Measurements from ENCODE around the gene HHAT.

HHAT gene

DNA sequence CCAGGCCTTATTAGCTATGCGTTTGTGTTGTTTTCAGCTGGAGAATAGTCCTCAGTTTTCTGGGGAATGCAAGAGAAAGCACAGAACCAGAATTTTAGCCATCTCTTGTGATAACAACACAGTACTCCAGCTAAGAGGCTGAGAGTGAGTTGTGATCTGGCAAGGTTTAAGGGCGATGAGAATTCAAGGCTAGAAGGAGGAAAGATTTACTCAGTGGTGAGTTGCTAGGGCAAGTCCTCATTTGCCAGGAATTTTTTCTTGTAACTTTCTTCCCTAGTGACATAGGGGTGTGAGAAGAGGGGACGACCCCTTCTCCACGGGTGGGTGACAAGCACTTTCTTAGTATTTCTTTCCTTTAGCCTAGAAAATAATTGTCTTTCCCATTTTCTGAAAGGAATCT, 53.2 kb downstream of the HHAT start:
- no peaks in the 10 kb centered on the region for H3K4me1 ChIP-seq (ENCODE audit: control insufficient read depth, low read depth, low read length)
- H2BK120ac ChIP-seq (ENCODE audit: low read depth, low read length), result no peak overlapping the region
- H3K27ac ChIP-seq (ENCODE audit: low read depth, low read length), result no peak overlapping the region
- H2AK5ac ChIP-seq (ENCODE audit: low read length), result no peak overlapping the region
- H3K79me1 ChIP-seq (ENCODE audit: low read length), result no peaks in the 10 kb centered on the region
- H4K5ac ChIP-seq (ENCODE audit: low read length), result no peak overlapping the region
- no peak overlapping the region for H3K56ac ChIP-seq (ENCODE audit: low read length)
- H3K18ac ChIP-seq (ENCODE audit: low read length), result no peak overlapping the region
- H3K27me3 ChIP-seq (ENCODE audit: insufficient read depth, low read length, poor library complexity), result no peaks in the 10 kb centered on the region
- no peak for DNase-seq
- no peak overlapping the region for H3K23ac ChIP-seq (ENCODE audit: low read length)
- no peaks in the 10 kb centered on the region for H3K36me3 ChIP-seq (ENCODE audit: control insufficient read depth, insufficient read depth, low read length)
- no peak overlapping the region for H3K4ac ChIP-seq (ENCODE audit: low read depth, low read length)
- H2BK5ac ChIP-seq (ENCODE audit: low read length), result no peak overlapping the region
- no peak overlapping the region for H4K8ac ChIP-seq (ENCODE audit: low read depth, low read length)
- H3K4me3 ChIP-seq (ENCODE audit: low read length), result no peak overlapping the region
- no CpG with 5 or more reads among the region's 4 CpGs for WGBS (ENCODE audit: extremely low coverage, insufficient coverage, low lambda C conversion rate)
- no peak overlapping the region for H3K9ac ChIP-seq (ENCODE audit: low read length)
- H3K79me2 ChIP-seq (ENCODE audit: control insufficient read depth, insufficient read depth, low read length), result no peaks in the 10 kb centered on the region
- H2BK15ac ChIP-seq (replicated peaks; ENCODE audit: low read depth), result no peak overlapping the region
- H3K4me2 ChIP-seq (ENCODE audit: low read length), result no peak overlapping the region

DNA sequence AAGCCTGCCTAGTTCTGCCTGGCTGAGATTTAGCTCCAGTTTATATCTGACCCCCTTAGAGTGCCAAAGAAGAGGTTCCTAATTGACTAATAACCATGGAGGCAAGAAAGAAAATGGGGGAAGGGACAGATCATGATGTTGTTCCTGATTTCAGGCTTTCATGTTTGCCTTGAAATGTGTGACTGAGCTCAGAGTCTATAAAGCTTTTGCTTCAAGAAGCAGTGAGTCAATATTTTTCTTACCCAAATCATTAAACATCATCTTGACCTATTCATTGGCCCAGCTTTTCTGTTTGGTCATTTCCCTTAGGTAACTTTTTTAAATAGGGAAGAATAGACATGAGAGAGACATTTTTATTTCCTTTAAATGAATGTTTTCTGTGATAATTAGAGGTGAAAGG, 55.9 kb downstream of the HHAT start:
- Histone ChIP-seq H3K79me1 (ENCODE audit: low read length) (no peaks in the 10 kb centered on the region), H3K9ac (ENCODE audit: low read length) (no peak overlapping the region), H4K5ac (ENCODE audit: low read length) (no peak overlapping the region), H3K4ac (ENCODE audit: low read depth, low read length) (no peak overlapping the region), H2BK120ac (ENCODE audit: low read depth, low read length) (no peak overlapping the region), H3K79me2 (ENCODE audit: control insufficient read depth, insufficient read depth, low read length) (no peaks in the 10 kb centered on the region), H3K4me2 (ENCODE audit: low read length) (no peak overlapping the region), H2BK15ac (replicated peaks; ENCODE audit: low read depth) (no peak overlapping the region), H3K56ac (ENCODE audit: low read length) (no peak overlapping the region), H3K4me1 (ENCODE audit: control insufficient read depth, low read depth, low read length) (no peaks in the 10 kb centered on the region), H4K8ac (ENCODE audit: low read depth, low read length) (no peak overlapping the region), H3K4me3 (ENCODE audit: low read length) (no peak overlapping the region), H3K23ac (ENCODE audit: low read length) (no peak overlapping the region), H3K36me3 (ENCODE audit: control insufficient read depth, insufficient read depth, low read length) (no peaks in the 10 kb centered on the region), H3K27ac (ENCODE audit: low read depth, low read length) (no peak overlapping the region), H2BK5ac (ENCODE audit: low read length) (no peak overlapping the region), H3K27me3 (ENCODE audit: insufficient read depth, low read length, poor library complexity) (no peaks in the 10 kb centered on the region), H2AK5ac (ENCODE audit: low read length) (no peak overlapping the region), H3K18ac (ENCODE audit: low read length) (no peak overlapping the region)
- DNase-seq, result no peak

DNA sequence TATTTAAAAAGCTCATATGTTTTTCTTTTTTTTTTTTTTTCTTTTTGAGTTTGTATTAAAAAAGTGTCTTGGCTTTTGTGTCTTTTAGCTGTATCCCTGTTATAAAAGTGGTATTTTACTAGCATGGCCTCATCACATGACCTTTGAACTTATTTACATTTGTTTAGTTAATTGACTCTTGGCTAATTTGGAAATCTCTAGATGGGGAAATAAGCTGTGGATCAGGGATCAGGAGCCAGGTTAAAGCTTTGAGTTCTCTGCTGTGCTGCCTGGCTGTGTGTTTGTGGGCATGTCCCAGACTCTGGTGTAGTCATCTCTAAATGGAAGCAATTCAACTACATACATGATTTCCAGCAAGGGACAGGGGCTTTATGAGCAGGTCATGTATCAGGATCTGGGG, 56.5 kb downstream of the HHAT start:
- Histone ChIP-seq H3K27me3 (ENCODE audit: insufficient read depth, low read length, poor library complexity) (no peaks in the 10 kb centered on the region), H3K27ac (ENCODE audit: low read depth, low read length) (no peak overlapping the region), H2AK5ac (ENCODE audit: low read length) (no peak overlapping the region), H3K4ac (ENCODE audit: low read depth, low read length) (no peak overlapping the region), H2BK15ac (replicated peaks; ENCODE audit: low read depth) (no peak overlapping the region), H3K4me3 (ENCODE audit: low read length) (no peak overlapping the region), H3K9ac (ENCODE audit: low read length) (no peak overlapping the region), H3K56ac (ENCODE audit: low read length) (no peak overlapping the region), H2BK5ac (ENCODE audit: low read length) (no peak overlapping the region), H4K8ac (ENCODE audit: low read depth, low read length) (no peak overlapping the region), H3K79me1 (ENCODE audit: low read length) (no peaks in the 10 kb centered on the region), H3K23ac (ENCODE audit: low read length) (no peak overlapping the region), H4K5ac (ENCODE audit: low read length) (no peak overlapping the region), H3K18ac (ENCODE audit: low read length) (no peak overlapping the region), H3K36me3 (ENCODE audit: control insufficient read depth, insufficient read depth, low read length) (no peaks in the 10 kb centered on the region), H2BK120ac (ENCODE audit: low read depth, low read length) (no peak overlapping the region), H3K79me2 (ENCODE audit: control insufficient read depth, insufficient read depth, low read length) (no peaks in the 10 kb centered on the region), H3K4me2 (ENCODE audit: low read length) (no peak overlapping the region), H3K4me1 (ENCODE audit: control insufficient read depth, low read depth, low read length) (no peaks in the 10 kb centered on the region)
- no peak for DNase-seq

DNA sequence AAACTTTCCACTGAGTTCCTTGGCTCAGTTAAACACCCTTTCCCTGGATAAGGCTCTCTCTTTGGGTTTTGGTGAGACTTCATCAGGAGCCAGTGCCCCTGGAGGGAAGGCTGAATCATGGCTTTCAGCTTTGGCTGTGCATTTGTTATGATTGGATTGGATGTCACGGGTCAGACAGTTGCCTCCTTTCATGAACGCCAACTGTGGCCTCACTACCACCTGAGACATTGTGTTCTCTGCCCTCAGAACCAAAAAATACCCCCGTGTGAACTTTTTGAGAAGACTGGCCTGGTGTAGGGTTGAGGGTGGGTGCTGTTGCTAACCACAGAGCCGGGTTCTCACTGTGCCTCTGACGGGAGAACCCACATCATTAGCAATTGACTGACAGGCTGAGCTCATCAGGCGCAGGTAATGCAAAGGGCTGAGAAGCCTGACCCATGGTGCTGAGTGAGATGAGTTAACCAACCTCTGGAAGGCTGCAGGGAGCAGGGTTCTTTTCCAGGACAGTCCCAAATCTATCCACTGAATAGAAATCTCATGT, 65.6 kb downstream of the HHAT start:
- no CpG with 5 or more reads among the region's 6 CpGs for WGBS (ENCODE audit: extremely low coverage, insufficient coverage, low lambda C conversion rate)
- H3K9ac ChIP-seq (ENCODE audit: low read length), result no peak overlapping the region
- H3K27ac ChIP-seq (ENCODE audit: low read depth, low read length), result no peak overlapping the region
- H4K5ac ChIP-seq (ENCODE audit: low read length), result no peak overlapping the region
- no peaks in the 10 kb centered on the region for H3K79me2 ChIP-seq (ENCODE audit: control insufficient read depth, insufficient read depth, low read length)
- no peak overlapping the region for H2BK120ac ChIP-seq (ENCODE audit: low read depth, low read length)
- no peak overlapping the region for H3K4me3 ChIP-seq (ENCODE audit: low read length)
- H2BK15ac ChIP-seq (replicated peaks; ENCODE audit: low read depth), result no peak overlapping the region
- no peak overlapping the region for H3K56ac ChIP-seq (ENCODE audit: low read length)
- no peak overlapping the region for H3K4me2 ChIP-seq (ENCODE audit: low read length)
- no peak overlapping the region for H3K23ac ChIP-seq (ENCODE audit: low read length)
- no peak overlapping the region for H2AK5ac ChIP-seq (ENCODE audit: low read length)
- H3K18ac ChIP-seq (ENCODE audit: low read length), result no peak overlapping the region
- no peaks in the 10 kb centered on the region for H3K4me1 ChIP-seq (ENCODE audit: control insufficient read depth, low read depth, low read length)
- no peak for DNase-seq
- H3K27me3 ChIP-seq (ENCODE audit: insufficient read depth, low read length, poor library complexity), result no peaks in the 10 kb centered on the region
- H2BK5ac ChIP-seq (ENCODE audit: low read length), result no peak overlapping the region
- H3K36me3 ChIP-seq (ENCODE audit: control insufficient read depth, insufficient read depth, low read length), result no peaks in the 10 kb centered on the region
- H3K79me1 ChIP-seq (ENCODE audit: low read length), result no peaks in the 10 kb centered on the region
- H3K4ac ChIP-seq (ENCODE audit: low read depth, low read length), result no peak overlapping the region
- no peak overlapping the region for H4K8ac ChIP-seq (ENCODE audit: low read depth, low read length)

DNA sequence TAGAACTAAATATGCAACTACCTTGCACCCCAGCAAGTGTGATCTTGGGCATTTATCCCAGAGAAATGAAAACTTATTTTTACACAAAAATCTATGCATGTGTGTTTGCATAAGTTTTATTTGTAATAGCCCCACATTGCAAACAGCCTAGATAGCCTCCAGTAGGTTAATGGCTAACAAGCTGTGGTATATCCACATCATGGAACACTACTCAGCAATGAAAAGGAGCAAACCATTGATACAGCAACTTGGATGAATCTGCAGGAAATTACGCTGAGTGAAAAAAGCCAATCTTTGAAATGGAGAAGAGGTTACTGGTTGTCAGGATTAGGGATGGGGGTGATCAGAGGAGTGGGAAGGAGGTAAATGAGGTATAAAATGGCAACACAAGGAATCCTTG, 67.8 kb downstream of the HHAT start:
- no peak overlapping the region for H3K9ac ChIP-seq (ENCODE audit: low read length)
- no peaks in the 10 kb centered on the region for H3K79me1 ChIP-seq (ENCODE audit: low read length)
- no peak for DNase-seq
- no peaks in the 10 kb centered on the region for H3K27me3 ChIP-seq (ENCODE audit: insufficient read depth, low read length, poor library complexity)
- no peak overlapping the region for H3K27ac ChIP-seq (ENCODE audit: low read depth, low read length)
- no CpG with 5 or more reads among the region's 1 CpG for WGBS (ENCODE audit: extremely low coverage, insufficient coverage, low lambda C conversion rate)
- no peak overlapping the region for H4K5ac ChIP-seq (ENCODE audit: low read length)
- no peaks in the 10 kb centered on the region for H3K36me3 ChIP-seq (ENCODE audit: control insufficient read depth, insufficient read depth, low read length)
- no peak overlapping the region for H3K18ac ChIP-seq (ENCODE audit: low read length)
- H3K4me3 ChIP-seq (ENCODE audit: low read length), result no peak overlapping the region
- H3K79me2 ChIP-seq (ENCODE audit: control insufficient read depth, insufficient read depth, low read length), result no peaks in the 10 kb centered on the region
- H2BK120ac ChIP-seq (ENCODE audit: low read depth, low read length), result no peak overlapping the region
- H2BK5ac ChIP-seq (ENCODE audit: low read length), result no peak overlapping the region
- no peak overlapping the region for H3K4me2 ChIP-seq (ENCODE audit: low read length)
- H4K8ac ChIP-seq (ENCODE audit: low read depth, low read length), result no peak overlapping the region
- no peak overlapping the region for H3K23ac ChIP-seq (ENCODE audit: low read length)
- no peaks in the 10 kb centered on the region for H3K4me1 ChIP-seq (ENCODE audit: control insufficient read depth, low read depth, low read length)
- H3K4ac ChIP-seq (ENCODE audit: low read depth, low read length), result no peak overlapping the region
- no peak overlapping the region for H2BK15ac ChIP-seq (replicated peaks; ENCODE audit: low read depth)
- no peak overlapping the region for H2AK5ac ChIP-seq (ENCODE audit: low read length)
- no peak overlapping the region for H3K56ac ChIP-seq (ENCODE audit: low read length)

DNA sequence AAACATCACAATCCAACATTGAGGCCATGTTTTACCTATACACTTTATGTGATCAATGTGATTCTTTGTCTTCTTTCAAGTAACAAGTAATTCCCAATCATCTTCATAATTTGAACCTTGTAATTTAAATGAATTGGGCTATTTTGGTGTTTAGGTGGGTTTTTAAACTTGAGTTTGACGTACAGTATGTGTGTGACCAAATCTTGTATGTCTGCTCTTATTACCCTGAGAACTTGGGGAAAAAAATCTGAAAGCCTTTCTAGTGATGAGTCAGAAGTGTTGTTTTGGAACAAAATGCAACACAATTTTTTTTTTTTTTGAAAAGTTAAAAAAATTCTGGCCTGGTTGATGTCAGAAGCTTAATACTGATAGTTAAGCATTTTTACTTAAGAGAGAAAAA, 68.5 kb downstream of the HHAT start:
- H2BK120ac ChIP-seq (ENCODE audit: low read depth, low read length), result no peak overlapping the region
- no peak overlapping the region for H3K18ac ChIP-seq (ENCODE audit: low read length)
- no peak overlapping the region for H3K4me3 ChIP-seq (ENCODE audit: low read length)
- no peaks in the 10 kb centered on the region for H3K79me1 ChIP-seq (ENCODE audit: low read length)
- no peak overlapping the region for H3K56ac ChIP-seq (ENCODE audit: low read length)
- WGBS (ENCODE audit: extremely low coverage, insufficient coverage, low lambda C conversion rate), result no CpG with 5 or more reads among the region's 1 CpG
- H2BK5ac ChIP-seq (ENCODE audit: low read length), result no peak overlapping the region
- H3K27me3 ChIP-seq (ENCODE audit: insufficient read depth, low read length, poor library complexity), result no peaks in the 10 kb centered on the region
- H3K23ac ChIP-seq (ENCODE audit: low read length), result no peak overlapping the region
- H3K4me2 ChIP-seq (ENCODE audit: low read length), result no peak overlapping the region
- H3K9ac ChIP-seq (ENCODE audit: low read length), result no peak overlapping the region
- no peak overlapping the region for H3K27ac ChIP-seq (ENCODE audit: low read depth, low read length)
- no peak overlapping the region for H3K4ac ChIP-seq (ENCODE audit: low read depth, low read length)
- no peak overlapping the region for H2BK15ac ChIP-seq (replicated peaks; ENCODE audit: low read depth)
- no peak for DNase-seq
- no peak overlapping the region for H2AK5ac ChIP-seq (ENCODE audit: low read length)
- H3K36me3 ChIP-seq (ENCODE audit: control insufficient read depth, insufficient read depth, low read length), result no peaks in the 10 kb centered on the region
- H4K5ac ChIP-seq (ENCODE audit: low read length), result no peak overlapping the region
- H3K79me2 ChIP-seq (ENCODE audit: control insufficient read depth, insufficient read depth, low read length), result no peaks in the 10 kb centered on the region
- no peaks in the 10 kb centered on the region for H3K4me1 ChIP-seq (ENCODE audit: control insufficient read depth, low read depth, low read length)
- no peak overlapping the region for H4K8ac ChIP-seq (ENCODE audit: low read depth, low read length)

All from mesendoderm (in vitro differentiated cells).